Skeletal muscle satellite cell (primary cell): Measurements from ENCODE around the gene NAA15. TPM values are rescaled to one million over a fixed set of nuclear protein-coding genes. Genes with fewer than 3 reads are reported as not detected.
"Not testable (repeated sequence)": the region's sequence is repeated elsewhere in the genome, so short reads cannot be mapped to it uniquely, and the experiment has no call there.

Experiments used
- H3K27me3 ChIP-seq: 2 replicates; pipeline ENCODE4 v1.7.0; 2013; ENCODE audit warnings: low read length; ENCODE audit not compliant: control insufficient read depth, insufficient read depth
- H3K36me3 ChIP-seq: 2 replicates; pipeline ENCODE4 v1.7.0; 2013; ENCODE audit warnings: mild to moderate bottlenecking, control low read depth, low read length; ENCODE audit not compliant: insufficient read depth
- H3K4me1 ChIP-seq: 2 replicates; pipeline ENCODE4 v1.7.0; 2013; ENCODE audit warnings: low read length; ENCODE audit not compliant: control insufficient read depth, insufficient read depth
- H3K4me2 ChIP-seq: 2 replicates; pipeline ENCODE4 v1.7.0; 2013; ENCODE audit warnings: mild to moderate bottlenecking, low read length
- H3K4me3 ChIP-seq: 2 replicates; pipeline ENCODE4 v1.7.0; 2013; ENCODE audit warnings: low read length
- H3K9ac ChIP-seq: 2 replicates; pipeline ENCODE4 v1.7.0; 2013; ENCODE audit warnings: mild to moderate bottlenecking, low read depth, low read length, moderate library complexity
- H3K9me3 ChIP-seq: replicated peaks from 2 replicates; pipeline ENCODE4 v1.7.0; 2013; ENCODE audit warnings: mild to moderate bottlenecking, control low read depth, low read length
- total RNA-seq: library from RNA; depleted of rRNA; stranded (reverse); fragments of >200 nt; gene quantifications from 2 replicates; pipeline ENCODE4 v1.2.3, GENCODE V29; 2012; rRNA removed

NAA15 gene
- total RNA-seq: 38.4 and 48.4 TPM in 2 replicates

DNA sequence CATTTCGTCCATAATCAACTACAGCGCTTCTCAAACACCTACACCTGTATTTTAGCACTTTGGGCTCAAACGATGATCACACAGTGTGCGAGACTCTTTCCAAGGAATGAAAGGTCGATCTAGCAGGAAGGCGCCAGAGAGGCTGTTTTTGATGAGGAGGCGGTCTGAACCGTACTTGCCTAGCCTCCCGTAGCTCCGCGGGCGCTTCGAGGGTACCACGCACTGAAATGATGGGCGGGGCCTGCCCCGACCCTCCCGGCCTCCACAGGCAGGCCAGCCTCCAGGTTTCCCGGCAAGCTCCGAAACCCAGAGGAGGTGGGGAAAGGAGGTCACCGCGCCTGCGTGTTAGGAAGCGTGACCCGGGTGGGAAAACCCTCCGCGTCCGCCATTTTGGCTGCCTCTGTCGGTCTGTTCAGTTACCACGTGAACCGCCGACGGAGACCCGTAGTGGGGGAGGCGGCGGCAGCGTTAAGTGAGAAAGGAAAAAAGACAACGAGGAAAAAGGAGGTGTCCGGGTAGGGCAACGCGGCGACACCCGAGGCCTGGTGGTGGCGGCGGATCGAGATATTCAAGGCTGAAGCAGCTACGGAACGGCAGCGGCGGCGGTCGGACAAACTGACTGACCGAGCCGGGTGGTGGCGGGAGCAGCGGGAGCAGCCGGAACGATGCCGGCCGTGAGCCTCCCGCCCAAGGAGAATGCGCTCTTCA is at the start of gene NAA15:
TSS of gene NAA15 (plus strand) at position 393 of the 708 bp plus-strand sequence. CDS start at position 666, 273 bp downstream.
- Histone ChIP-seq H3K4me3 (peak within 1 kb of the TSS; percentile 94), H3K36me3 (peaks cover 11% of the 10 kb centered on the region), H3K9me3 (no peaks in the 10 kb centered on the region), H3K9ac (peak within 1 kb of the TSS; percentile 96), H3K4me1 (peaks cover 26% of the 10 kb centered on the region), H3K4me2 (peak within 1 kb of the TSS; percentile 94), H3K27me3 (no peaks in the 10 kb centered on the region)

DNA sequence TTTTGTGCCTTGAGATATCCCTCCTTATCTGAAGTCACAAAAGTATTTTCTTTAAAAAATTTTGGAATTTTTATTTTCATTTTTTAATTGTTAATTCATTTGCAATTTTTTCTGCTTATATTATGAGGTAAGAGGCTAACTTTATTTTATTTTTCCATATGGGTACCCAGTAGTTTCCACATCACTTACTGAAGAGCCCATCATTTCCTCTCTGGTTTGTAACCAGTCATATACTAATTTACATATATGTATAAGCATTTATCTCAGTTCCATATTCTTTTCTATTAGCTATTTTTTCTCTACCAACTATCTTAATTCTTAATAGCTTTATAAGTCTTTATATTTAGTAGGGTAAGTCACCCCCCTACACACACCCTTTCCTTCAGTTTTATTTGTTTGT is 48.3 kb upstream of the NAA15 start:
- Histone ChIP-seq H3K4me3 (no peak overlapping the region), H3K9ac (no peak overlapping the region), H3K9me3 (no peaks in the 10 kb centered on the region), H3K27me3 (no peaks in the 10 kb centered on the region), H3K4me2 (no peak overlapping the region), H3K4me1 (peaks cover 3% of the 10 kb centered on the region), H3K36me3 (no peaks in the 10 kb centered on the region)

DNA sequence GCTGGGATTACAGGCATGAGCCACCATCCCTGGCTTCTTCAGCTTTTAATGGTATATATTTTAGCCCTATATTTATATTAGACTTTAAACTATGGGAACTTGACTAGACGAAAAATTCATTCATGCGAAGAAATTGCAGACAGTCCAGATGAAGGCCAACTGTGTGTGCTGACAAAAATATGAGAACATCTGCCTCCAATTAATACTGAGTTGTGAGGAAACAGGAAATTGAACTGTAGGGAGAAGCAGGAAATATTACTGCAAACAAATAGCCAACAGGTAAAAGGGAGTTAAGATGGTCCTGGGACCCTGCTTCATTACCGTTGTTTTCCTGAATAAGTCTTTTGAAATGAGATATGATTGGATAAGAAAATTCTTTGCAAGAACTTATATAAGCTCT is 47.6 kb upstream of the NAA15 start:
- Histone ChIP-seq H3K9ac (no peak overlapping the region), H3K4me2 (no peak overlapping the region), H3K4me1 (peaks cover 3% of the 10 kb centered on the region), H3K4me3 (no peak overlapping the region), H3K27me3 (no peaks in the 10 kb centered on the region), H3K9me3 (no peaks in the 10 kb centered on the region), H3K36me3 (no peaks in the 10 kb centered on the region)

DNA sequence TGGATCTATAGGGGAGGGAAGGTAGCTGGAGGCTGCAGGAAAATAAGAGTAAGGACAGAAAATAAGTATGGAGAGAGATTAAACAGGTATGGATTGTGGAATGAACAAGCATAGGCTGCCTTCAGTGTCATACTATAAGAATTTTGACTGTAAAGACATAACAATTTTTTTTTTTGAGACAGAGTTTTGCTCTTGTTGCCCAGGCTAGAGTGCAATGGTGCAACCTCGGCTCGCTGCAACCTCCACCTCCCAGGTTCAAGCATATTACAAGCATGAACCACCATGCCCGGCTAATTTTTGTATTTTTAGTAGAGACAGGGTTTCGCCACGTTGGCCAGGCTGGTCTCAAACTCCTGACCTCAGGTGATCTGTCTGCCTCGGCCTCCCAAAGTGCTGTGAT is 45.7 kb upstream of the NAA15 start:
- H3K9me3 ChIP-seq, H3K9ac ChIP-seq, H3K36me3 ChIP-seq, H3K4me2 ChIP-seq, H3K27me3 ChIP-seq, H3K4me1 ChIP-seq, H3K4me3 ChIP-seq: not testable (repeated sequence)

DNA sequence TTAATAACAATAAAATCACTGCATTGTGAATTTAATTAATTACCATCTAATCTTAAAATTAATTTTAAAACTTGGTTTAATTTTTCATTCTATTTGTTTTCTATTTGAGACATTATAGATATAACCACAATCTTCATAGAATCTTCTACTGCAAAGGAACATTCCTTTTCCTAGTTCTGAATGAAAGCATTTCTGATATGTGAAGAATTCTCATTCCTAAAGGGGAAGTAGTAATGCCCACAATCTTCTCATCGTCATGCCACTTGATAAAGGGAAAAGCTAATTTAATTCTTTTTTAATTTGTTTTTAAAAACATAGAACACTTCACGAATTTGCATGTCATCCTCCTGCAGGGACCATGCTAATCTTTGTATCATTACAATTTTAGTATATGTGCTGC is 45.0 kb upstream of the NAA15 start:
- Histone ChIP-seq H3K4me1 (peaks cover 3% of the 10 kb centered on the region), H3K4me3 (no peak overlapping the region)

DNA sequence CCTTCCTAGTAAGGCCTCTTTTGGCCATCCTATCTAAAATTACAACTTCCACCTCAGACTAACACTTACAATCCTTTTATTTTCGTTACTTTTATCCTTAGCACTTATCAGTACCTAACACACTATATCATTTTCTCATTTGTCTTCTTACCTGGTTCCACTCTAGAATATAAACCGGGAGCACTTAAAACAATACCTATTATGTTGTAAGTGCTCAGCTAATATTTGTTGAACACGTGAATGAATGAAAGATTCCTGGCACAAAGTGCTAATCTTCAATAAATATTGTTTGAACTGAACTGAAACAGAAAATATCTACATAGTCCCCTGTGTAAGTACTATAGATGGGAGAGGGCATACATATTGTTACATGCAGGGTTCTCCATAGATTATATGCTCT is 35.7 kb upstream of the NAA15 start:
- Histone ChIP-seq H3K9ac (no peak overlapping the region), H3K4me2 (no peak overlapping the region), H3K36me3 (no peaks in the 10 kb centered on the region), H3K4me1 (peaks cover 15% of the 10 kb centered on the region), H3K9me3 (no peaks in the 10 kb centered on the region), H3K27me3 (no peaks in the 10 kb centered on the region), H3K4me3 (no peak overlapping the region)

More for the DNA sequence above, 45.0 kb upstream of the NAA15 start:
- H3K27me3 ChIP-seq: no peaks in the 10 kb centered on the region
- no peaks in the 10 kb centered on the region for H3K36me3 ChIP-seq
- no peak overlapping the region for H3K4me2 ChIP-seq
- no peaks in the 10 kb centered on the region for H3K9me3 ChIP-seq
- no peak overlapping the region for H3K9ac ChIP-seq

DNA sequence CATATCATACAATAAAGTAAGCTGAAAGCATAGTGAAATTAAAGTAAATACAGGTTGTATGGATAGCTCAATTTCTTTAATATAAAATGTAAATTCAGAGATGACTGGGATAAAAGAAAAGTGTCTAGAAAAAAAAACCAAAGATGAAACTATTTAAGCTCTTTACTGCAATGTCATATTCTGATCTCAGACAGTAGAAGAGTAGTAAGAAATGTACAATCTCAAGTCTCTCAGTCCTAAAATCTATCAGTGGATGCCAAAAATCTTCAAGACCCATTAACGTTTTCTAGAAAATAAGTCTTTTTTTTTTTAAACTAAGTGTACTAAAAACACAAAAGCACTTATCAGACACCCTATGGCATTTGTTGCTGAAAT is 35.1 kb upstream of the NAA15 start:
- H3K4me2 ChIP-seq: peak overlapping the region; percentile 85
- no peaks in the 10 kb centered on the region for H3K27me3 ChIP-seq
- peak overlapping the region; percentile 63 for H3K4me3 ChIP-seq
- peaks cover 15% of the 10 kb centered on the region for H3K4me1 ChIP-seq
- peak overlapping the region; percentile 45 for H3K9ac ChIP-seq
- no peaks in the 10 kb centered on the region for H3K36me3 ChIP-seq
- no peaks in the 10 kb centered on the region for H3K9me3 ChIP-seq

DNA sequence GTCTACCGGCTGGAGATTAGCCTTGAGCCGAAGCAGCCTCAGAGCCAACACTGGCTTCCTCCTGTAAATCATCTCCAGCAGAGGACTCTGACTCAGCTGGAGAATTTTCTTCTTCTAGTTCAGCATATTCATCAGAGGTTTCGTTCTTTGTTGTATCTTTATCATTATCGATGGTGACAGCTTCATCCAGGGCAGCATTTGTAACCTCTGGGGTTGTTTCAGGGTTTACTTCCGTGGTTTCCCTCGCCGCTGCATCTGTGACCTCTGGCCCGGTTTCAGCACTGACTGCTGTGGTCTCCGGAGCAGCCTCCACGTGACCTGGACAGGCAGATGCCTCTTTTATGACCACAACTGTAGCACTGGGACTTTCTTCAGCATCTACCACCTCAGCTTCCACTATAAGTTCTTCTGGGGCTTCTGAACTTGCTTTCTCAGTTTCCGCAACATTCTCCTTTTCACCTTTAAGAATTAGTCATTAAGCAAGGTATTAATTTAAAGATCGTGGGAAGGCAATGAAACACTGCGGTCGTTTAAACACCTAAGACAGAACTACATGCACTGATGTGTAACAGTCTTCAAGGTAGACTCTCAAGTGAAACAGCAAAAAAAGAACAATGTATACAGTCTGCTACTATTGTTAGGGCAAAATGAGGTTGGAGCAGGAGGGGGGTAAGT is 34.6 kb upstream of the NAA15 start:
- Histone ChIP-seq H3K4me2 (peak overlapping the region; percentile 85), H3K27me3 (no peaks in the 10 kb centered on the region), H3K9me3 (no peaks in the 10 kb centered on the region), H3K36me3 (no peaks in the 10 kb centered on the region), H3K4me1 (peaks cover 15% of the 10 kb centered on the region), H3K4me3 (peak overlapping the region; percentile 63), H3K9ac (peak overlapping the region; percentile 45)

DNA sequence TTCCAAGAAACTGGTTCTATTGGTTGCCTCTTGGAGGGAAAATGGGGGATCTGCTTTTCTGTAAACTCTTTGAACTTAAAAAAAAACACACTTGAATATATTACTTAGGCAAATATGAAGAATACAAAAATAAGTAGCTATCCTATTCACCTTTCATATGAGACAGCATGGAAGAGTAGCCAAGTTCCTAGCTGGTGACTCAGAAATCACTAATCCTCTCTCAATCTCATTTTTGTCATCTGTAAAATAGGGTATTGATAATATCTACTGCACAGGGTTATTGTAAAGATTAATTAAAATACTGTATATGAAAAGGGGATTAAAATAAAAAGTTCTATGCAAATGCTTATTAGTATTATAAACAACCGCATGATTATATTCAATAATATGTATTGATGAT is 34.0 kb upstream of the NAA15 start:
- Histone ChIP-seq H3K4me2 (peak overlapping the region; percentile 85), H3K4me1 (peaks cover 15% of the 10 kb centered on the region), H3K36me3 (no peaks in the 10 kb centered on the region), H3K4me3 (no peak overlapping the region), H3K27me3 (no peaks in the 10 kb centered on the region), H3K9ac (no peak overlapping the region), H3K9me3 (no peaks in the 10 kb centered on the region)

DNA sequence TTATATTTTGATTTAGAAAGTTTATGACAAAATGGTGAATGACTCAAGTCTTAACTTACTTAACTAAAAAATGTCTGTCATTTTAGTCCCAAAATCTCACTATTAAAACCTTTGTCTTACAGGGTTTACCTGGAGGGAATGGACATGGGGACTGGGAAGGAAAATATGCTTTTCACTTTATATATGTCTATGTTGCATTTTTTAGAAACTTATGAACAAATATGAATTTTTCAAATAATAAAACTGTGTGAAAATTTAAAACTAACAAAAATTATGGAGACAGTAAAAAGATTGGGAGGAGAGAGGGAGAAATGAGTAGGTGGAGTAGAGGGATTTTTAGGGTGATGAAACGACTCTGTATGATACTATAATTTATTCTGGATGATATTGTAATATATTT is 27.5 kb upstream of the NAA15 start:
- no peak overlapping the region for H3K4me2 ChIP-seq
- H3K9me3 ChIP-seq: no peaks in the 10 kb centered on the region

DNA sequence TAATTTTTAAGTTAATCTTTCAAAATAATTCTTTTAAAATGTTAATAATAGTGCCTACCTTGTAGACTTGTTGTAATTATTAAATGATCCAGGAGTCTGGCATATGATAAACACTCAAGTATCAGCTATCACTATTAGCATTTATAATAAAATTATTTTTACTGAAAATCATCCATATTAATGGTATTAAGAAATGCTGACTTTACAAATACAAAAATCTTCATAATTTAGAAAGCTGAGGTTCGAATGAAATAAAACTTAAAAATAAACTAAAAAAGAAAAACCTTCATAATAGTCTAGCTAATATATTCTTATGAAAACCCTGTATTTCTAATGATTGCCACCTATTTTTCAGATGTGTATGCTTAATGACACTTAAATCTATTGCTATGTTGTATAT is 26.5 kb upstream of the NAA15 start:
- H3K4me1 ChIP-seq: peaks cover 7% of the 10 kb centered on the region
- H3K4me3 ChIP-seq: no peak overlapping the region
- H3K36me3 ChIP-seq: no peaks in the 10 kb centered on the region
- H3K9ac ChIP-seq: no peak overlapping the region
- no peaks in the 10 kb centered on the region for H3K27me3 ChIP-seq
- H3K4me2 ChIP-seq: no peak overlapping the region
- no peaks in the 10 kb centered on the region for H3K9me3 ChIP-seq

More for the DNA sequence above, 27.5 kb upstream of the NAA15 start:
- no peak overlapping the region for H3K4me3 ChIP-seq
- H3K36me3 ChIP-seq: no peaks in the 10 kb centered on the region
- H3K4me1 ChIP-seq: no peaks in the 10 kb centered on the region
- no peak overlapping the region for H3K9ac ChIP-seq
- H3K27me3 ChIP-seq: no peaks in the 10 kb centered on the region

DNA sequence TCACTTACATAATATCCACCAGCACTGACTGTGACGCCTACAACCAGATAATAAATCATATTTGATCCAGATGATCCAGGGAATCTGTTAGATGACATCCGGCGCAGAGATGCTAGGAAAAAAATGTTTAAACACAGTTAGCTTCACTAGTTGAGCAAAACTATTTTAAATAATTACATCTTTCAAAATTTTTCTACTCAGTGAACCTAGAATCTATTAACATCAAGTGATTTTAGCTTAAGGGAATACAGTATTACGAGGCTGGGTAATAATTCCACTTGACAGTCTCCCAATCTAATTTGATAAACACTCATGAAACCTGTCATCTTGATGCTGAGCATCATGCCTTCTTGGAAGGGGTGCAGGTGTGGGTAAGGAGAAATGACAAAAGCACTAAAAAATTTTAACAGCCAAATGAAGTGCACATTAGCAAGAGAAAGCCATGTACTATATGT is 26.0 kb upstream of the NAA15 start:
- no peak overlapping the region for H3K4me2 ChIP-seq
- no peaks in the 10 kb centered on the region for H3K9me3 ChIP-seq
- H3K36me3 ChIP-seq: no peaks in the 10 kb centered on the region
- no peak overlapping the region for H3K4me3 ChIP-seq
- H3K4me1 ChIP-seq: peaks cover 8% of the 10 kb centered on the region
- no peaks in the 10 kb centered on the region for H3K27me3 ChIP-seq
- H3K9ac ChIP-seq: no peak overlapping the region
